Ovary (tissue), 3 donors: ENCODE data around the gene MDH1.

Source experiments
- CTCF ChIP-seq, 3 donors: fragments of 450-650 bp in 2 of 3; fragments of 200-600 bp in 1 of 3; IDR thresholded peaks; one replicate each; pipeline versions ENCODE4 v1.5.1 to v1.8.0; 2016 to 2022; ENCODE audit warnings: antibody characterized with exemption in 3 of 3, mild to moderate bottlenecking in 1 of 3
- POLR2A ChIP-seq: fragments of 450-650 bp; IDR thresholded peaks from one replicate; pipeline ENCODE4 v1.6.1; 2017; ENCODE audit warnings: antibody characterized with exemption, mild to moderate bottlenecking, moderate library complexity
- donor health status: DM: no; HTN: no; CAD: no.

DNA sequence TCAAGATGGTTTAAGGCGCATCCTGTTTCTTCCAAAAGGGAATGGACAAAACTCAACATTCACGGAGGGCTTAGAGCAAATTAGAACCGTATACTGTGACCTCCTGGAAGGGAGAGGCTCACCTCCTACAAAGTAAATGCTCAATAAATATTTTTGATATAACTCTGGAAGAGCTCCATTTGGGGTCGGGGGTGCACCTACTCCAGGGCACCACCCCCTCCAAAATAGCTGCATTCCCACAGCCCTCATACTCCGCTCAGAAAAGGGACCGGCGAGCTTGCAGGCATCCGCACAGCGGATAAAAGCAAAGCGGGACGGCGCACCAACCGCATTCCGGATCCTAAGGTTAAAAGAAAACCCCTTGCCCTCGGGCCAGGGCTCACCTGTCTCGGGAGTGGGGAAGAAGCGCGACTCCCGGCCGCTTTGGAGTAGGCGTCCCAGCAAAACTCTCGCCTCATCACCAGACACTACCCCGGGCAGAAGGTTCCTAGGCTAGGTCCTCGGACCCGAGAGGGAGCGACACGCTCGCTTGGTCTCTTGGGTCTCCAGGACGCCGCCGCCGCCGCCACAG, 864 bp upstream of the MDH1 start:
- TF ChIP-seq CTCF (IDR thresholded peaks at IDR 0.05) (no peak), POLR2A (no peak)
